GM18951 (cell line): ENCODE results near the gene MUC5AC.

Experiments used
- POLR2A ChIP-seq: IDR thresholded peaks from 4 replicates; pipeline ENCODE4 v1.6.1; 2011; ENCODE audit warnings: mild to moderate bottlenecking; ENCODE audit not compliant: insufficient read length, insufficient read depth; ENCODE audit errors: extremely low read depth
- in situ Hi-C: fragments of 300-500 bp; cut with MboI; formaldehyde crosslinking; loops from one replicate; pipeline ENCODE4 v1.12.0; 2022; ENCODE audit warnings: low sequenced_read_pairs, mixed read lengths, inconsistent platforms; ENCODE audit not compliant: unreplicated experiment

Gene MUC5AC

GRCh38 chr11:1128311-1129142 is 29.2 kb upstream of the MUC5AC start:
- in situ Hi-C loops = no loop called here
- TF ChIP-seq POLR2A = no peak

GRCh38 chr11:1129143-1129610 is 28.6 kb upstream of the MUC5AC start:
- no peak for TF ChIP-seq POLR2A
- in situ Hi-C loops = no loop called here

- TF ChIP-seq POLR2A = no peak
- in situ Hi-C loops = no loop called here
Observed at GRCh38 chr11:1129611-1130160, 28.1 kb upstream of the MUC5AC start.

- no peak for TF ChIP-seq POLR2A
- in situ Hi-C loops = no loop called here
Observed at GRCh38 chr11:1130276-1131032, 27.3 kb upstream of the MUC5AC start.

GRCh38 chr11:1131033-1131911 is 26.5 kb upstream of the MUC5AC start:
- in situ Hi-C loops = no loop called here
- no peak for TF ChIP-seq POLR2A

- TF ChIP-seq POLR2A = no peak
- in situ Hi-C loops = no loop called here
Observed at GRCh38 chr11:1134848-1135445, 22.8 kb upstream of the MUC5AC start.

- no peak for TF ChIP-seq POLR2A
- in situ Hi-C loops = no loop called here
Observed at GRCh38 chr11:1138097-1138496, 19.7 kb upstream of the MUC5AC start.

GRCh38 chr11:1139441-1140083 is 18.2 kb upstream of the MUC5AC start:
- in situ Hi-C loops = no loop called here
- TF ChIP-seq POLR2A = no peak

- in situ Hi-C loops = no loop called here
- TF ChIP-seq POLR2A = no peak
Observed at GRCh38 chr11:1140642-1141490, 16.9 kb upstream of the MUC5AC start.

- in situ Hi-C loops = no loop called here
- no peak for TF ChIP-seq POLR2A
Observed at GRCh38 chr11:1146365-1146764, 11.4 kb upstream of the MUC5AC start.

- no peak for TF ChIP-seq POLR2A
- in situ Hi-C loops = no loop called here
Observed at GRCh38 chr11:1147792-1148191, 10.0 kb upstream of the MUC5AC start.
